B cell (primary cell): ENCODE data around the gene ARHGAP32. TPM values are rescaled to one million over a fixed set of nuclear protein-coding genes. Genes with fewer than 3 reads are reported as not detected.

Experiments used
- ATAC-seq: fragments of 200-7000 bp; cut with Tn5 transposase; one replicate; pipeline ENCODE4 v1.10.0; 2021; ENCODE audit warnings: low read depth, mild to moderate bottlenecking, moderate number of reproducible peaks, moderate library complexity
- CTCF ChIA-PET: fragments of 350-600 bp; sonication (Branson Sonifier 250); formaldehyde crosslinking; loops from one replicate; lab custom pipeline; 2021; ENCODE audit warnings: antibody characterized with exemption, inconsistent platforms; lab: Charles Lee
- POLR2A ChIA-PET: fragments of 350-600 bp; sonication (Branson Sonifier 250); formaldehyde crosslinking; loops from one replicate; lab custom pipeline; 2021; ENCODE audit warnings: antibody characterized with exemption; lab: Charles Lee
- DNase-seq: peaks from one replicate; pipeline ENCODE4 v3.0.0; 2013
- H2AFZ ChIP-seq: 2 replicates; pipeline ENCODE4 v1.6.1; 2012; ENCODE audit warnings: mild to moderate bottlenecking, low read depth, low read length; ENCODE audit not compliant: insufficient read depth, poor library complexity, severe bottlenecking
- H3K27ac ChIP-seq, 2 donors: 1 replicate in 1 of 2; 2 replicates in 1 of 2; pipeline ENCODE4 v1.5.1; 2012 to 2013; ENCODE audit warnings: low read length in 2 of 2, mild to moderate bottlenecking in 2 of 2, moderate library complexity in 1 of 2
- H3K27me3 ChIP-seq, 4 experiments: fragments of 200-600 bp in 1 of 4; sonication (generic) in 1 of 4; replicated peaks in 1 of 4; 1 replicate in 2 of 4; 2 replicates in 2 of 4; pipeline versions ENCODE4 v1.6.1 to v1.7.0; 2013 to 2016; ENCODE audit warnings: low read length in 3 of 4, mild to moderate bottlenecking in 2 of 4, mixed read lengths in 1 of 4, moderate library complexity in 1 of 4; ENCODE audit not compliant: insufficient read depth in 4 of 4, control insufficient read depth in 3 of 4; ENCODE audit errors: control extremely low read depth in 1 of 4
- H3K36me3 ChIP-seq, 2 experiments: replicated peaks in 1 of 2; 1 replicate in 1 of 2; 2 replicates in 1 of 2; pipeline versions ENCODE4 v1.6.1 to v1.7.1; 2013; ENCODE audit warnings: low read length in 1 of 2; ENCODE audit not compliant: insufficient read depth in 2 of 2, control insufficient read depth in 1 of 2; ENCODE audit errors: control extremely low read depth in 1 of 2, extremely low read depth in 1 of 2
- H3K4me1 ChIP-seq, 2 donors: fragments of 200-600 bp in 1 of 2; sonication (generic) in 1 of 2; 1 replicate in 1 of 2; 2 replicates in 1 of 2; pipeline versions ENCODE4 v1.5.1 to v1.6.1; 2013 to 2017; ENCODE audit warnings: low read length in 2 of 2; ENCODE audit not compliant: control insufficient read depth in 2 of 2, insufficient read depth in 2 of 2
- H3K4me2 ChIP-seq: replicated peaks from 2 replicates; pipeline ENCODE3; 2012; ENCODE audit warnings: mild to moderate bottlenecking, low read depth, low read length; ENCODE audit not compliant: poor library complexity, severe bottlenecking
- H3K4me3 ChIP-seq, 5 experiments: fragments of 200-600 bp in 1 of 5; sonication (generic) in 1 of 5; 1 replicate in 3 of 5; 2 replicates in 2 of 5; pipeline versions ENCODE4 v1.5.1 to v1.7.0; 2011 to 2016; ENCODE audit warnings: low read length in 4 of 5, mild to moderate bottlenecking in 4 of 5, low read depth in 2 of 5, control low read depth in 1 of 5, moderate library complexity in 1 of 5; ENCODE audit not compliant: insufficient read depth in 1 of 5; ENCODE audit errors: control extremely low read depth in 1 of 5, extremely low read depth in 1 of 5
- H3K79me2 ChIP-seq: fragments of 200-600 bp; sonication (generic); one replicate; pipeline ENCODE4 v1.6.0; 2016; ENCODE audit warnings: low read length; ENCODE audit not compliant: control insufficient read depth, insufficient read depth
- H3K9ac ChIP-seq: fragments of 200-600 bp; sonication (generic); 2 replicates; pipeline ENCODE4 v1.6.1; 2017; ENCODE audit warnings: mild to moderate bottlenecking, low read length, moderate library complexity
- H3K9me3 ChIP-seq, 3 donors: one replicate each; pipeline versions ENCODE4 v1.6.1 to v1.7.1; 2013; ENCODE audit warnings: low read length in 2 of 3; ENCODE audit not compliant: control insufficient read depth in 2 of 3, insufficient read depth in 1 of 3; ENCODE audit errors: control extremely low read depth in 1 of 3
- H4K20me1 ChIP-seq: 2 replicates; pipeline ENCODE4 v1.6.0; 2012; ENCODE audit warnings: mild to moderate bottlenecking, low read length; ENCODE audit not compliant: insufficient read depth, control insufficient read depth, poor library complexity, severe bottlenecking
- H3K27ac Mint-ChIP-seq: one replicate; pipeline ENCODE4 v1.8.0; 2021; ENCODE audit warnings: mixed read lengths
- H3K27me3 Mint-ChIP-seq: one replicate; pipeline ENCODE4 v1.8.0; 2021; ENCODE audit warnings: mixed read lengths
- H3K4me1 Mint-ChIP-seq: one replicate; pipeline ENCODE4 v1.8.0; 2021; ENCODE audit warnings: mixed read lengths
- H3K4me3 Mint-ChIP-seq: one replicate; pipeline ENCODE4 v1.8.0; 2021; ENCODE audit warnings: mixed read lengths
- H3K9me3 Mint-ChIP-seq: one replicate; pipeline ENCODE4 v1.8.0; 2022; ENCODE audit warnings: mixed read lengths; ENCODE audit not compliant: insufficient read depth
- CTCF ChIP-seq: fragments of 200-600 bp; IDR thresholded peaks from one replicate; pipeline ENCODE4 v1.8.0; 2022; ENCODE audit warnings: antibody characterized with exemption, mild to moderate bottlenecking
- EZH2 ChIP-seq: IDR thresholded peaks from 2 replicates; pipeline ENCODE4 v1.6.1; 2012; ENCODE audit warnings: borderline replicate concordance, low read depth, mild to moderate bottlenecking, moderate library complexity, low read length; ENCODE audit not compliant: insufficient read depth, poor library complexity, severe bottlenecking
- WGBS: methylation state at CpG from one replicate; pipeline ENCODE4 v1.1.5; 2013; ENCODE audit warnings: missing lambda C conversion rate; ENCODE audit not compliant: insufficient coverage; 5-methylcytosine and 5-hydroxymethylcytosine counted together
- intact Hi-C: fragments of 100-400 bp; cut with micrococcal nuclease; formaldehyde crosslinking; loops from one replicate; pipeline ENCODE4 v1.10.0; 2022
- polyA plus RNA-seq: library from polyadenylated mRNA; depleted of rRNA; stranded (reverse); fragments of >200 nt; gene quantifications from 2 replicates; pipeline ENCODE4 v1.2.3, GENCODE V29; 2012
- total RNA-seq, 2 donors: library from RNA; stranded (reverse); fragments of 120-200 nt in 1 of 2; gene quantifications; 1 replicate in 1 of 2; 2 replicates in 1 of 2; pipeline versions ENCODE4 v1.2.3 to v1.2.4, GENCODE V29; 2013 to 2022

Gene ARHGAP32
- total and polyA plus RNA-seq, 2 donors (not counting 1 experiment from before 2014, with no cell fraction given): 4.4 to 10.6 TPM

GRCh38 chr11:129230006-129230405, 37.9 kb upstream of the ARHGAP32 start:
- H2AFZ ChIP-seq: no peak overlapping the region
- intact Hi-C loops: loop anchor here (5.0 kb wide), 1 partner anchor 102 kb away; no protein-coding TSS in a partner anchor
- ATAC-seq: no peak
- H3K79me2 ChIP-seq: peaks cover 3% of the 10 kb centered on the region
- no peak overlapping the region for H3K27ac ChIP-seq
- CTCF ChIA-PET: interaction anchor here (0.6 to 3.8 kb wide), 3 partner anchors 40 to 103 kb away, joined by 3 to 14 read pairs (median 3); no protein-coding TSS in a partner anchor
- no peak for TF ChIP-seq EZH2
- no peak for TF ChIP-seq CTCF
- no peak overlapping the region for H3K27ac Mint-ChIP-seq
- no peak overlapping the region for H3K4me2 ChIP-seq
- H3K9me3 Mint-ChIP-seq: peaks cover 8% of the 10 kb centered on the region
- no peak overlapping the region for H3K4me3 ChIP-seq
- no peaks in the 10 kb centered on the region for H3K27me3 ChIP-seq
- H4K20me1 ChIP-seq: no peaks in the 10 kb centered on the region
- no peaks in the 10 kb centered on the region for H3K36me3 ChIP-seq
- WGBS: 94% methylated on average over 3 of the region's 6 CpGs
- peaks cover 0 to 15% (median 12%) of the 10 kb centered on the region in 3 donors for H3K9me3 ChIP-seq
- H3K27me3 Mint-ChIP-seq: no peaks in the 10 kb centered on the region
- no peaks in the 10 kb centered on the region for H3K4me1 Mint-ChIP-seq
- DNase-seq: peak; percentile 4
- no peaks in the 10 kb centered on the region for H3K4me1 ChIP-seq
- no peak overlapping the region for H3K9ac ChIP-seq
- no peak overlapping the region for H3K4me3 Mint-ChIP-seq
- POLR2A ChIA-PET: no interaction called here

- Histone ChIP-seq H3K4me2 (no peak overlapping the region), H3K4me3 (no peak overlapping the region), H4K20me1 (no peaks in the 10 kb centered on the region), H3K36me3 (no peaks in the 10 kb centered on the region), H3K4me1 (no peaks in the 10 kb centered on the region), H2AFZ (no peak overlapping the region), H3K27me3 (no peaks in the 10 kb centered on the region), H3K79me2 (peaks cover 15% of the 10 kb centered on the region), H3K27ac (no peak overlapping the region), H3K9me3 (peaks cover 0 to 17% (median 14%) of the 10 kb centered on the region in 3 donors), H3K9ac (no peak overlapping the region)
- Mint-ChIP-seq H3K4me1 (no peaks in the 10 kb centered on the region), H3K27ac (no peak overlapping the region), H3K4me3 (no peak overlapping the region), H3K9me3 (peaks cover 8% of the 10 kb centered on the region), H3K27me3 (no peaks in the 10 kb centered on the region)
- ATAC-seq (no peak), DNase-seq (no peak)
- WGBS: no CpG with 5 or more reads among the region's 2 CpGs
- intact Hi-C loops: no loop called here
- POLR2A ChIA-PET: no interaction called here
- CTCF ChIA-PET: no interaction called here
- TF ChIP-seq EZH2 (no peak), CTCF (no peak)
Observed at GRCh38 chr11:129226207-129226798, 34.2 kb upstream of the ARHGAP32 start.
